ENCODE results near the gene USP6NL. TPM values are rescaled to one million over a fixed set of nuclear protein-coding genes. Genes with fewer than 3 reads are reported as not detected.

USP6NL gene
- total RNA-seq, 1 donor from 2014 or later: 29.6 TPM

DNA sequence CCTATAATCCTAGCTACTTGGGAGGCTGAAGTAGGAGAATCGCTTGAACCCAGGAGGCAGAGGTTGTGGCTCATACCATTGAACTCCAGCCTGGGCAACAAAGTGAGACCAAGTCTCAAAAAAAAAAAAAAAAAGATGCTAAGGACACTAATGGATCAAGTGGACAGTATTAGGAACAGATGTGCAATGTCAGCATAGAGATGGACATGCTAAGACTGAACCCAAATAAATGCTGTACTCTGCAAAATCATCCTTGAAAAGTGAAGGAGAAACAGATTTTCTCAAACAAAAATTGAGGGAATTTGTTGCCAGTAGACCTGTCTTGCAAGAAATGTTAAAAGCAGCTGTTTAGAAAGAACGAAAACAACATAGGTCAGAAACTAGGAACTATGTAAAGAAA lies 194.5 kb downstream of the USP6NL start:
- no peaks in the 10 kb centered on the region for H3K36me3 Mint-ChIP-seq
- TF ChIP-seq, protein P1, sequence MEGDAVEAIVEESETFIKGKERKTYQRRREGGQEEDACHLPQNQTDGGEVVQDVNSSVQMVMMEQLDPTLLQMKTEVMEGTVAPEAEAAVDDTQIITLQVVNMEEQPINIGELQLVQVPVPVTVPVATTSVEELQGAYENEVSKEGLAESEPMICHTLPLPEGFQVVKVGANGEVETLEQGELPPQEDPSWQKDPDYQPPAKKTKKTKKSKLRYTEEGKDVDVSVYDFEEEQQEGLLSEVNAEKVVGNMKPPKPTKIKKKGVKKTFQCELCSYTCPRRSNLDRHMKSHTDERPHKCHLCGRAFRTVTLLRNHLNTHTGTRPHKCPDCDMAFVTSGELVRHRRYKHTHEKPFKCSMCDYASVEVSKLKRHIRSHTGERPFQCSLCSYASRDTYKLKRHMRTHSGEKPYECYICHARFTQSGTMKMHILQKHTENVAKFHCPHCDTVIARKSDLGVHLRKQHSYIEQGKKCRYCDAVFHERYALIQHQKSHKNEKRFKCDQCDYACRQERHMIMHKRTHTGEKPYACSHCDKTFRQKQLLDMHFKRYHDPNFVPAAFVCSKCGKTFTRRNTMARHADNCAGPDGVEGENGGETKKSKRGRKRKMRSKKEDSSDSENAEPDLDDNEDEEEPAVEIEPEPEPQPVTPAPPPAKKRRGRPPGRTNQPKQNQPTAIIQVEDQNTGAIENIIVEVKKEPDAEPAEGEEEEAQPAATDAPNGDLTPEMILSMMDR (conservative IDR thresholded peaks at IDR 0.05): no peak
- H3K9me3 Mint-ChIP-seq: peaks cover 23% of the 10 kb centered on the region
- no peak overlapping the region for H3K4me3 Mint-ChIP-seq
- no peaks in the 10 kb centered on the region for H3K4me1 Mint-ChIP-seq (ENCODE audit: unreplicated experiment)
- DNase-seq (ENCODE audit: extremely low spot score, unreplicated experiment): no peak
- no peak overlapping the region for H3K27ac Mint-ChIP-seq
- H3K27me3 Mint-ChIP-seq: no peaks in the 10 kb centered on the region

DNA sequence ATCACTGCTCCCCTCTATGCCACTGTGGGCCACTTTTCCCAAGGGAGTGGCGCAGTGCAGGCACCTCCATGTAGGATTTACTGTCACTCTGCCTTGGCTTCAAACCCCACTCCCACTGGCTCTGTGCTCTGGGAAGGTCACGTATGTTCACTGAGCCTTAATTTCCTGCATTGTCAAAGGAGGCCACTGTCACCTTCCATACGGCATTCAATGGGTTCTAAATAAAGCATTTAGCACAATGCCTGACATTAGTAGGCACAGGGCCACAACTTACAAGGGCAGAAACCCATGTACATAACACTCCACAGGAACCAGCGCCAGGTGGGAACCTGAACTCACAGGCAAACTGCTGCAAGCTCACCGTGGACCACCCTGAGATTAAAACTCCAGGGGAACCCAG lies 196.4 kb downstream of the USP6NL start:
- TF ChIP-seq, protein P1 (conservative IDR thresholded peaks at IDR 0.05): no peak
- peaks cover 14% of the 10 kb centered on the region for H3K9me3 Mint-ChIP-seq
- H3K27me3 Mint-ChIP-seq: peaks cover 4% of the 10 kb centered on the region
- H3K4me1 Mint-ChIP-seq (ENCODE audit: unreplicated experiment): no peaks in the 10 kb centered on the region
- H3K36me3 Mint-ChIP-seq: no peaks in the 10 kb centered on the region
- peak; percentile 43 for DNase-seq (ENCODE audit: extremely low spot score, unreplicated experiment)
- H3K27ac Mint-ChIP-seq: no peak overlapping the region
- no peak overlapping the region for H3K4me3 Mint-ChIP-seq

DNA sequence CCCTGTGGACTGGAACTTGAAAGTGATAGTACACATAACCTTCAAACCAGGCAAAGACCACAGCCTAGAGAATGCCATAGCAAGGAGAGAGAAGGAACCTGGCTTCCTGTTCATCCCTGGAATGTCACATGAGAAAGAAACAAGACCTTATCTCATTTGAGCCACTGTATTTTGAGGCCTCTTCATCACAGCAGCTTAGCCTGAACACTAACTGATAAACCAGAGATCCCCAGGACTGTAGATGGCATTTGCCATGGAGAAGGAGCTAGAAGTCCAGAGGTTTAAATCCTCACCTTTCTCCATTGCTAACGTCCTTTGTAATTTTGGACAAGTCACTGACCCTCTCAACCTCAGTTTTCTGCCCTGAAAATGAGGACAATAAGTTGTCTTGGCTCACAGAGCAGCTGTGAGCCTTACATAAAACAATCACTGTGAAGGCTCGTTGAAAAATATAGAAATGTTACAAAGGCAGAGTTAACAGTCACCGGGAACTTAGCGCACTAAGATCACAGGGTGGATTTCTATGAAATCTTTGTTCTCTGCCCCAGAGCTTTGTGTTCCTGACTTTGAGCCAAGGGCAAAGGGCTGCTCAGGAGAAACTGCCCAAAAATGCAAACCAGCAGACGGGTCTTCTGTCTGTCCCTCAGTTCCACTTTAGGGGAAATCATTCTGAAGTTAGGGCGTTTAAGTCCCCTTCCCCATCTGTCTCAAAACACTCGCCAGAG lies 197.0 kb downstream of the USP6NL start:
- no peak overlapping the region for H3K4me3 Mint-ChIP-seq
- H3K27ac Mint-ChIP-seq: no peak overlapping the region
- no peak for DNase-seq (ENCODE audit: extremely low spot score, unreplicated experiment)
- H3K4me1 Mint-ChIP-seq (ENCODE audit: unreplicated experiment): no peaks in the 10 kb centered on the region
- TF ChIP-seq, protein P1 (conservative IDR thresholded peaks at IDR 0.05): no peak
- H3K9me3 Mint-ChIP-seq: peaks cover 8% of the 10 kb centered on the region
- H3K36me3 Mint-ChIP-seq: no peaks in the 10 kb centered on the region
- H3K27me3 Mint-ChIP-seq: peaks cover 6% of the 10 kb centered on the region

DNA sequence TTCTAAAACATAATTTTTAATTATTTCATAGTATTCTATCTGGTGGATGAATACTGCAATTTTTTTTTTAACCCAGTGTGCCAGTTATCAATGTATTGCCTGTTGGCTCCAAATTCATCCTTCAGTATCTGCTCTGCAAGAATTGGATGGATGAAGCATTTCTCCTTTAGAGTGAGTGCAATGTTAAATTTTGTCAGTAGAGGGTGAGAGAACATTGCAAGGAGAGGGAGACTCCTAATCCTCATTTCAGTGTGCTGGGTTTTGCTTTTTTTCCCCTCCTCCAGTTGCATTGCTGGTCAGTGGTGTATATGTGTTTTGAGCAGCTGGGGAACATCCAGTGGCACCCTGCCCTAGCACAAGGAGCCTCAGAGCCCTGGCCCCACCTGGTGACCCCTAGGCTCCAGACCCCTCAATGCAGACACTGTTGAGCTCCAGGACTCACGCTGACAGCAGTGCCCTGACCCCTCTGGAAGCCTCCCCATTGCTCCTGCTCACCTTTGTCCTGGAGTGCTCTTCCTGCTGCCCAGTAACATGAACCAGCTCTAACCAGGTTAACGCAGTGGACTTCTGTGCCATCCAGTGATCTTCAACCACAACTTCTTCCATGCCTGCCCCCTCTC lies 199.4 kb downstream of the USP6NL start:
- TF ChIP-seq, protein P1 (conservative IDR thresholded peaks at IDR 0.05): peak; percentile 40
- DNase-seq (ENCODE audit: extremely low spot score, unreplicated experiment): no peak
- H3K36me3 Mint-ChIP-seq: no peaks in the 10 kb centered on the region
- no peaks in the 10 kb centered on the region for H3K4me1 Mint-ChIP-seq (ENCODE audit: unreplicated experiment)
- H3K4me3 Mint-ChIP-seq: no peak overlapping the region
- H3K27ac Mint-ChIP-seq: no peak overlapping the region
- H3K9me3 Mint-ChIP-seq: no peaks in the 10 kb centered on the region
- H3K27me3 Mint-ChIP-seq: peaks cover 11% of the 10 kb centered on the region

DNA sequence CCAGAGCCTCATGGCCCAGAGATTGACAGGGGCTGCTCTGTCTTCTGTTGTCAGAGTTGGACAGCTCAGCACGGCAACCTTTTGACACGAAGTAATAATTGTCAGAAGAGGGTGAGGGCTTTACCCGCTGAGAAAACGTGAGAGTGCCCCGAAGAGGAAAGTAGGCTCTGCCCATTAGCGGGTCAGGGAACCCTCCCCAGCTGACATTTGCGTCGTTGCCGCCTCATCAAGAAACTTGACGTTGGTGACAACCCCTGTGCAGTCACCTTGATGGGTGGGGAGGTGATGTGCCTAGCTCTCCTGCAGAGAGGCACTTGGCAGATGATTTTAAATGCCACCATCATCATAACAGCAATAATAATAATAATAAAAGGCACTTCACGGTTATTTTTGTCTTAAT lies 202.1 kb downstream of the USP6NL start:
- TF ChIP-seq, protein P1 (conservative IDR thresholded peaks at IDR 0.05): no peak
- H3K4me3 Mint-ChIP-seq: no peak overlapping the region

More for the DNA sequence above, 202.1 kb downstream of the USP6NL start:
- no peaks in the 10 kb centered on the region for H3K36me3 Mint-ChIP-seq
- H3K27ac Mint-ChIP-seq: no peak overlapping the region
- DNase-seq (ENCODE audit: extremely low spot score, unreplicated experiment): no peak
- H3K27me3 Mint-ChIP-seq: peaks cover 11% of the 10 kb centered on the region
- H3K4me1 Mint-ChIP-seq (ENCODE audit: unreplicated experiment): peaks cover 4% of the 10 kb centered on the region
- no peaks in the 10 kb centered on the region for H3K9me3 Mint-ChIP-seq

Data from type B pancreatic cell (in vitro differentiated cells).